ENCODE results near the gene CAMKK1.

DNA sequence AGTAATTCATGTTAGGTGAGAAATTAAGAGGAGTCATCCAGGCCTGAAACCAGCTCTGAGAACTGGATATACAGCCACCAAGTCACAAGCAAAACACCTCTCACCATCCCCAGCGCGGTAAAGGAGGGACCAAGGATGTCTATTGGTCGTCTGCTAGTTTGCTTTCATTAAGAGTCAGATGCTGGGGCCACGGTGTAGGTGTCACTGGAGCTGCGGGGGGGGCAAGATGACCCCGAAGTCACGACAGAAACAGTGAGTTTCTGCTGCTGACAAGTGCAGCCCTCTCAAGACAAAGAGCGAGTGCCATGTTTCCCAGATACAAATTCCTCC lies 47.6 kb downstream of the CAMKK1 start:
- no peak for TF ChIP-seq CTCF (IDR thresholded peaks at IDR 0.05)
- no peak for TF ChIP-seq POLR2A (IDR thresholded peaks at IDR 0.05; ENCODE audit: low read depth)
